ENCODE results near the gene BICRA. TPM values are rescaled to one million over a fixed set of nuclear protein-coding genes. Genes with fewer than 3 reads are reported as not detected.

Gene BICRA
- total RNA-seq, 1 experiment from 2014 or later = 14.4 TPM

DNA sequence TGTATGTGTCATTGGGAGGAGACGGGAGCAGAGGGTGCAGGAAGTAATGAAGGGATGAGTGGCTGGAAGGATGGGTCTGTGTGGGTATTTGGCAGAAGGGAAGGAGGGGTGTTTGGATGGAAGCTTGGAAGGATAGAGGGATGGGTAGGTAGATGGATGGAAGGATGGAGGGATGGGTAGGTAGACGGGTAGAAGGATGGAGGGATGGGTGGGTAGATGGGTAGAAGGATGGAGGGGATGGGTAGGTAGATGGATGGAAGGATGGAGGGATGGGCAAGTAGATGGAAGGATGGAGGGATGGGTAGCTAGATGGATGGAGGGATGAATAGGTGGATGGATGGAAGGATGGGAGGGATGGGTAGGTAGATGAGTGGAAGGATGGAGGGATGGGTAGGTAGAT, 62.6 kb downstream of the BICRA start:
- no peaks in the 10 kb centered on the region for H3K9me3 ChIP-seq (ENCODE audit: insufficient read depth, low read depth)
- H3K4me3 ChIP-seq = no peak overlapping the region
- CTCF ChIA-PET = no interaction called here
- no peaks in the 10 kb centered on the region for H3K27me3 ChIP-seq (ENCODE audit: insufficient read depth, low read depth)
- H3K9me2 ChIP-seq (ENCODE audit: insufficient read depth) = no peaks in the 10 kb centered on the region
- H4K20me1 ChIP-seq (ENCODE audit: insufficient read depth) = no peaks in the 10 kb centered on the region
- intact Hi-C loops (cut with micrococcal nuclease; ENCODE audit: unreplicated experiment) = no loop called here
- POLR2A ChIA-PET (ENCODE audit: unreplicated experiment) = no interaction called here
- no TSS peak for BruUV-seq (replicated peaks)
- peaks cover 17% of the 10 kb centered on the region; the same call in 1 of the 2 replicates for H3F3A ChIP-seq (ENCODE audit: insufficient read depth, low read depth)
- H2AFZ ChIP-seq = no peak overlapping the region
- peaks cover 35% of the 10 kb centered on the region for H3K79me2 ChIP-seq (ENCODE audit: low read depth)
- peaks cover 8% of the 10 kb centered on the region for H3K36me3 ChIP-seq (ENCODE audit: low read depth)
- peaks cover 14% of the 10 kb centered on the region; the same call in 1 of the 2 replicates for H3K4me1 ChIP-seq (replicated peaks; ENCODE audit: insufficient read depth)
- TF ChIP-seq, protein P1, sequence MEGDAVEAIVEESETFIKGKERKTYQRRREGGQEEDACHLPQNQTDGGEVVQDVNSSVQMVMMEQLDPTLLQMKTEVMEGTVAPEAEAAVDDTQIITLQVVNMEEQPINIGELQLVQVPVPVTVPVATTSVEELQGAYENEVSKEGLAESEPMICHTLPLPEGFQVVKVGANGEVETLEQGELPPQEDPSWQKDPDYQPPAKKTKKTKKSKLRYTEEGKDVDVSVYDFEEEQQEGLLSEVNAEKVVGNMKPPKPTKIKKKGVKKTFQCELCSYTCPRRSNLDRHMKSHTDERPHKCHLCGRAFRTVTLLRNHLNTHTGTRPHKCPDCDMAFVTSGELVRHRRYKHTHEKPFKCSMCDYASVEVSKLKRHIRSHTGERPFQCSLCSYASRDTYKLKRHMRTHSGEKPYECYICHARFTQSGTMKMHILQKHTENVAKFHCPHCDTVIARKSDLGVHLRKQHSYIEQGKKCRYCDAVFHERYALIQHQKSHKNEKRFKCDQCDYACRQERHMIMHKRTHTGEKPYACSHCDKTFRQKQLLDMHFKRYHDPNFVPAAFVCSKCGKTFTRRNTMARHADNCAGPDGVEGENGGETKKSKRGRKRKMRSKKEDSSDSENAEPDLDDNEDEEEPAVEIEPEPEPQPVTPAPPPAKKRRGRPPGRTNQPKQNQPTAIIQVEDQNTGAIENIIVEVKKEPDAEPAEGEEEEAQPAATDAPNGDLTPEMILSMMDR (conservative IDR thresholded peaks at IDR 0.05) = no peak
- TF ChIP-seq EZH2 (IDR thresholded peaks at IDR 0.05; ENCODE audit: low read depth) = no peak
- H3K27ac ChIP-seq = no peak overlapping the region
- H3K4me2 ChIP-seq = no peak overlapping the region
- no peak for DNase-seq

DNA sequence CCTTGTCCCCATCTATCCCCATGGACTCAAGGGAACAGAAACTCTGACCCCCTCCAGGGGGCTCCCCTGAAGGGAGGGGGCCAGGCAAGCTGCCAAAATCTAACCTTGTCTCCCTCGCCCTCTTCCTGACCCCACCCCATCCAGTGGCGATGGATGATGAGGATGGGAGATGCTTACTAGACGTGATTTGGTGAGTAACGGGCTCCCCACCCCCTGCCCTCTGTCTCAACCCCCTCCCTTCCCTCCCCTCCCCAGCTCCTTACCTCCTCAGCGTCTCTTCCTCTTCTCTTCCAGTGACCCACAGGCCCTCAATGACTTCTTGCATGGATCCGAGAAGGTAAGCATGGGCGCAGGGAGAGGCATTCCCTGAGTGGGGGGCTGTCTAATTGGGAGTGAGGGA, 64.5 kb downstream of the BICRA start:
- ChIA-PET POLR2A (ENCODE audit: unreplicated experiment) (no interaction called here), CTCF (no interaction called here)
- no TSS peak for BruUV-seq (replicated peaks)
- no peak for DNase-seq
- Histone ChIP-seq H3K27ac (no peak overlapping the region), H3K9me2 (ENCODE audit: insufficient read depth) (no peaks in the 10 kb centered on the region), H3K36me3 (ENCODE audit: low read depth) (peaks cover 11% of the 10 kb centered on the region), H3K9me3 (ENCODE audit: insufficient read depth, low read depth) (no peaks in the 10 kb centered on the region), H3K79me2 (ENCODE audit: low read depth) (peaks cover 18% of the 10 kb centered on the region; the same call in 1 of the 2 replicates), H2AFZ (no peak overlapping the region), H3K4me2 (no peak overlapping the region), H4K20me1 (ENCODE audit: insufficient read depth) (no peaks in the 10 kb centered on the region), H3K4me3 (no peak overlapping the region), H3K4me1 (replicated peaks; ENCODE audit: insufficient read depth) (no peaks in the 10 kb centered on the region), H3K27me3 (ENCODE audit: insufficient read depth, low read depth) (no peaks in the 10 kb centered on the region), H3F3A (ENCODE audit: insufficient read depth, low read depth) (peaks cover 11% of the 10 kb centered on the region; the same call in 1 of the 2 replicates)
- intact Hi-C loops (cut with micrococcal nuclease; ENCODE audit: unreplicated experiment) = no loop called here
- no peak for TF ChIP-seq EZH2 (IDR thresholded peaks at IDR 0.05; ENCODE audit: low read depth)
- TF ChIP-seq, protein P1 (conservative IDR thresholded peaks at IDR 0.05) = no peak

DNA sequence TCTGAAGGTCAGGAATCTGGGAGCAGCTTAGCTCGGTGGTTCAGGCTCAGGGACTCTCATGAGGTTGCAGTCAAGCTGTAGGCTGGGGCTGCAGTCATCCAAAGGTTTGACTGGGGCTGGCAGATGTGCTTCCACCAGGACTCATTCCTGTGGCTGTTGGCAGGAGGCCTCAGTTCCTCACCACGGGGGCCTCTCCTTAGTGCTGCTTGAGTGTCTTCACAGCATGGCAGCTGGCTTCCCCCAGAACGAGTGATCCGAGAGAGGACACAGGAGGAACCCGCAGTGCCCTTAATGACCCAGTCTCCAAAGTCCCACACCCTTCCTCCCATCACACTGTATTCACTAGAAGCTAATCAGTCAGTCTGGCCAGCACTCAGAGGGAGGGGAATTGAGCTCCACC, 65.6 kb downstream of the BICRA start:
- BruUV-seq (replicated peaks) = no TSS peak
- Histone ChIP-seq H2AFZ (no peak overlapping the region), H4K20me1 (ENCODE audit: insufficient read depth) (no peaks in the 10 kb centered on the region), H3K4me3 (no peak overlapping the region), H3K27ac (no peak overlapping the region), H3K4me2 (no peak overlapping the region), H3K79me2 (ENCODE audit: low read depth) (0 out of 2 replicates have a peak, but pooled peaks cover 17% of the 10 kb centered on the region), H3K9me2 (ENCODE audit: insufficient read depth) (no peaks in the 10 kb centered on the region), H3K9me3 (ENCODE audit: insufficient read depth, low read depth) (no peaks in the 10 kb centered on the region), H3K36me3 (ENCODE audit: low read depth) (peaks cover 11% of the 10 kb centered on the region), H3K4me1 (replicated peaks; ENCODE audit: insufficient read depth) (no peaks in the 10 kb centered on the region), H3F3A (ENCODE audit: insufficient read depth, low read depth) (peaks cover 11% of the 10 kb centered on the region; the same call in 1 of the 2 replicates), H3K27me3 (ENCODE audit: insufficient read depth, low read depth) (no peaks in the 10 kb centered on the region)
- POLR2A ChIA-PET (ENCODE audit: unreplicated experiment) = no interaction called here
- no peak for TF ChIP-seq EZH2 (IDR thresholded peaks at IDR 0.05; ENCODE audit: low read depth)
- TF ChIP-seq, protein P1 (conservative IDR thresholded peaks at IDR 0.05) = no peak
- CTCF ChIA-PET = no interaction called here
- no peak for DNase-seq
- intact Hi-C loops (cut with micrococcal nuclease; ENCODE audit: unreplicated experiment) = no loop called here
